ENCODE measurements around the gene NAV3.

- TF ChIP-seq CTCF (IDR thresholded peaks at IDR 0.05) (no peak), POLR2A (IDR thresholded peaks at IDR 0.05) (no peak)
These were observed 374.2 kb downstream of the NAV3 start for GRCh38 chr12:78204926-78205325.

All from body of pancreas (tissue), 4 donors.